NCI-H748 (cell line): ENCODE results near the gene DIAPH2.

Experiments used
- DNase-seq: peaks from one replicate; lab custom pipeline; 2025; ENCODE audit not compliant: unreplicated experiment; lab: John Stamatoyannopoulos, UW

Gene DIAPH2

GRCh38 chrX:97633798-97634197 is 949.2 kb downstream of the DIAPH2 start:
- DNase-seq, result no peak

GRCh38 chrX:97636473-97637140 is 952.0 kb downstream of the DIAPH2 start:
- no peak for DNase-seq

GRCh38 chrX:97637289-97637688 is 952.6 kb downstream of the DIAPH2 start:
- DNase-seq, result no peak

- DNase-seq, result no peak
Measured at GRCh38 chrX:97638621-97639020, 954.0 kb downstream of the DIAPH2 start.

- peak; percentile 57 for DNase-seq
Measured at GRCh38 chrX:97639526-97639925, 954.9 kb downstream of the DIAPH2 start.
